GM12801 (cell line): ENCODE data around the gene KRT13.

Experiments
- TF ChIP-seq, protein P1 (sequence below): IDR thresholded peaks from one replicate; pipeline ENCODE4 v1.5.1; 2011; ENCODE audit warnings: control low read depth; ENCODE audit not compliant: insufficient read length; ENCODE audit errors: extremely low read depth

KRT13 gene

DNA sequence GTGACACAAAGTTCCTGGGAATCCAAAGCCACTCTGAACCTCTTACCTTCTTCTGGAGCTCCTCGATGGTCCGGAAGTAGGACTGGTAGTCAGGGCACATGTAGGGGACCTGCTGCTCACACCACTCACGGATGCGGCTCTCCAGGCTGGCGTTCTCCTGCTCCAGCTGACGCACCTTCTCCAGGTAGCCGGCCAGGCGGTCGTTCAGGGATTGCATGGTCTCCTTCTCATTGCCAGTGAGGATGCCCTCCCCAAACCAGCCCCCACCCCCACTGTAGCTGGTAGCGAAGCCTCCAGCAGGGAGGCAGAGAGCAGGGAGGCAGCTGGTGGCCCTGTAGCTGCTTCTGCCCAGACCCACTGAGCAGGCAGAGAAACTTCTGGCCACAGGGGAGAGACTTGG, 24.8 kb downstream of the KRT13 start:
- TF ChIP-seq, protein P1, sequence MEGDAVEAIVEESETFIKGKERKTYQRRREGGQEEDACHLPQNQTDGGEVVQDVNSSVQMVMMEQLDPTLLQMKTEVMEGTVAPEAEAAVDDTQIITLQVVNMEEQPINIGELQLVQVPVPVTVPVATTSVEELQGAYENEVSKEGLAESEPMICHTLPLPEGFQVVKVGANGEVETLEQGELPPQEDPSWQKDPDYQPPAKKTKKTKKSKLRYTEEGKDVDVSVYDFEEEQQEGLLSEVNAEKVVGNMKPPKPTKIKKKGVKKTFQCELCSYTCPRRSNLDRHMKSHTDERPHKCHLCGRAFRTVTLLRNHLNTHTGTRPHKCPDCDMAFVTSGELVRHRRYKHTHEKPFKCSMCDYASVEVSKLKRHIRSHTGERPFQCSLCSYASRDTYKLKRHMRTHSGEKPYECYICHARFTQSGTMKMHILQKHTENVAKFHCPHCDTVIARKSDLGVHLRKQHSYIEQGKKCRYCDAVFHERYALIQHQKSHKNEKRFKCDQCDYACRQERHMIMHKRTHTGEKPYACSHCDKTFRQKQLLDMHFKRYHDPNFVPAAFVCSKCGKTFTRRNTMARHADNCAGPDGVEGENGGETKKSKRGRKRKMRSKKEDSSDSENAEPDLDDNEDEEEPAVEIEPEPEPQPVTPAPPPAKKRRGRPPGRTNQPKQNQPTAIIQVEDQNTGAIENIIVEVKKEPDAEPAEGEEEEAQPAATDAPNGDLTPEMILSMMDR: no peak

GRCh38 chr17:41480136-41480535, 25.3 kb downstream of the KRT13 start:
- TF ChIP-seq, protein P1: no peak

GRCh38 chr17:41478237-41478636, 27.2 kb downstream of the KRT13 start:
- TF ChIP-seq, protein P1: no peak

- TF ChIP-seq, protein P1: no peak
Measured at GRCh38 chr17:41476866-41477815, 28.3 kb downstream of the KRT13 start.

DNA sequence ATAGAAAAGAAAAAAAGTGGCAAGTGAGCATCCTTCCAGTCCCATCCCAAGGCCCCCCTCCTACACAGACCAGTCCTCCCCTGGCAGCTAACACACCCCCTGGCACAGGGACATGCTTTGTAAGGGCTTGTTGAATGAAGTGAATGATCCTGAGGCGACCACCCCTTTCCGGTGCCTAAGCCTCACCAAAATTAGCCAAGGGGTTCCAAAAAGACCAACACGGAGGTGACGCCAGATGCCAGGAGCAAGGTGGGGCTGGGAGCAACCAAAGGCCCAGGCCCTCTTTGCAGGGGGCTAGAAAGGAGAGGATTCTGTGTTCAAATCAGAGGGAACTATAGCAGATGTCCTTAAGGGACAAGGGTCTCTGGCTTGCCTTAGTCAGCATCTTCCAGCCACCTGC, 30.0 kb downstream of the KRT13 start:
- TF ChIP-seq, protein P1: no peak

GRCh38 chr17:41474863-41475262, 30.5 kb downstream of the KRT13 start:
- TF ChIP-seq, protein P1: no peak

- TF ChIP-seq, protein P1: no peak
Measured at GRCh38 chr17:41468346-41468745, 37.1 kb downstream of the KRT13 start.
